ENCODE measurements around the gene ZNF43.

DNA sequence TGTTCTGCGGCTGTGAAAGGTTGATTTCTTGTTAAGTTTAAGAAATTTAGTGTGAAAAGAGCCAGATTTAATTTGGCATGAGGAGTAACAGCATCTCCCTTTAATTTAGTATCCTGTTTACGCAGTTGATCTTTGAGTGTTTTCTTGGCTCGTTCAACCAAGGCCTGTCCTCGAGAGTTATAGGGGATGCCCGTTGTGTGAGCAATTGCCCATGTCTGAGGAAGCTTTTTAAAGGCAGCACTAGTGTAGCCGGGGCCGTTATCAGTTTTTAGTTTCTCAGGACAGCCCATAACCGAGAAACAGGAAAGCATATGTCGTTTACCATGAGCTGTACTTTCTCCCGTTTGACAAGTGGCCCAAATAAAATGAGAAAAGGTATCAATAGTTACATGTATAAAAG is 47.5 kb upstream of the ZNF43 start:
- TF ChIP-seq EP300 (IDR thresholded peaks at IDR 0.05) (no peak), CTCF (IDR thresholded peaks at IDR 0.05) (no peak), POLR2AphosphoS5 (IDR thresholded peaks at IDR 0.05) (no peak), POLR2A (IDR thresholded peaks at IDR 0.05) (no peak)

Data from gastroesophageal sphincter (tissue), 3 donors.